Subcutaneous adipose tissue (tissue), 4 donors: ENCODE results near the gene FOXP1. TPM values are rescaled to one million over a fixed set of nuclear protein-coding genes. Genes with fewer than 3 reads are reported as not detected.

Source experiments
- total RNA-seq, 4 donors: library from RNA; depleted of rRNA; stranded (reverse); fragments of >200 nt; gene quantifications; one replicate each; pipeline ENCODE4 v1.1.0, GENCODE V29; 2016
- TF ChIP-seq, protein P1 (sequence below): fragments of 450-650 bp; IDR thresholded peaks from one replicate; pipeline ENCODE4 v1.5.1; 2016; ENCODE audit warnings: low read depth, mild to moderate bottlenecking, control low read depth, antibody characterized with exemption, moderate library complexity

Gene FOXP1
- total RNA-seq, 4 donors from 2014 or later = 70.5 to 96.7 (median 88.0) TPM

DNA sequence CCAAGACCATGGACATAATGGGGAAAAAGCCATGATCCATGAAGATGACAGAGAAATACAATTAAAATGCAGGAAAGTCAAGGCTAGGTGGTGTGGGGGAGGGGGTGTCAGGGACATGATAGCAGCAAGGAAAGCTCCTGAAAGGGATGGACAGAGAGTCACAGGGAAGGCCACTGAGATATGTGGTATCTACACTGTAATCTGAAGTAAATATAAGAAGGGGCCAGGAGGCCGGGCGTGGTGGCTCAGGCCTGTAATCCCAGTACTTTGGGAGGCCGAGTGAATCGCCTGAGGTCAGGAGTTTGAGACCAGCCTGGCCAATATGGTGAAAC is 62.5 kb downstream of the FOXP1 start:
- TF ChIP-seq, protein P1, sequence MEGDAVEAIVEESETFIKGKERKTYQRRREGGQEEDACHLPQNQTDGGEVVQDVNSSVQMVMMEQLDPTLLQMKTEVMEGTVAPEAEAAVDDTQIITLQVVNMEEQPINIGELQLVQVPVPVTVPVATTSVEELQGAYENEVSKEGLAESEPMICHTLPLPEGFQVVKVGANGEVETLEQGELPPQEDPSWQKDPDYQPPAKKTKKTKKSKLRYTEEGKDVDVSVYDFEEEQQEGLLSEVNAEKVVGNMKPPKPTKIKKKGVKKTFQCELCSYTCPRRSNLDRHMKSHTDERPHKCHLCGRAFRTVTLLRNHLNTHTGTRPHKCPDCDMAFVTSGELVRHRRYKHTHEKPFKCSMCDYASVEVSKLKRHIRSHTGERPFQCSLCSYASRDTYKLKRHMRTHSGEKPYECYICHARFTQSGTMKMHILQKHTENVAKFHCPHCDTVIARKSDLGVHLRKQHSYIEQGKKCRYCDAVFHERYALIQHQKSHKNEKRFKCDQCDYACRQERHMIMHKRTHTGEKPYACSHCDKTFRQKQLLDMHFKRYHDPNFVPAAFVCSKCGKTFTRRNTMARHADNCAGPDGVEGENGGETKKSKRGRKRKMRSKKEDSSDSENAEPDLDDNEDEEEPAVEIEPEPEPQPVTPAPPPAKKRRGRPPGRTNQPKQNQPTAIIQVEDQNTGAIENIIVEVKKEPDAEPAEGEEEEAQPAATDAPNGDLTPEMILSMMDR = no peak

DNA sequence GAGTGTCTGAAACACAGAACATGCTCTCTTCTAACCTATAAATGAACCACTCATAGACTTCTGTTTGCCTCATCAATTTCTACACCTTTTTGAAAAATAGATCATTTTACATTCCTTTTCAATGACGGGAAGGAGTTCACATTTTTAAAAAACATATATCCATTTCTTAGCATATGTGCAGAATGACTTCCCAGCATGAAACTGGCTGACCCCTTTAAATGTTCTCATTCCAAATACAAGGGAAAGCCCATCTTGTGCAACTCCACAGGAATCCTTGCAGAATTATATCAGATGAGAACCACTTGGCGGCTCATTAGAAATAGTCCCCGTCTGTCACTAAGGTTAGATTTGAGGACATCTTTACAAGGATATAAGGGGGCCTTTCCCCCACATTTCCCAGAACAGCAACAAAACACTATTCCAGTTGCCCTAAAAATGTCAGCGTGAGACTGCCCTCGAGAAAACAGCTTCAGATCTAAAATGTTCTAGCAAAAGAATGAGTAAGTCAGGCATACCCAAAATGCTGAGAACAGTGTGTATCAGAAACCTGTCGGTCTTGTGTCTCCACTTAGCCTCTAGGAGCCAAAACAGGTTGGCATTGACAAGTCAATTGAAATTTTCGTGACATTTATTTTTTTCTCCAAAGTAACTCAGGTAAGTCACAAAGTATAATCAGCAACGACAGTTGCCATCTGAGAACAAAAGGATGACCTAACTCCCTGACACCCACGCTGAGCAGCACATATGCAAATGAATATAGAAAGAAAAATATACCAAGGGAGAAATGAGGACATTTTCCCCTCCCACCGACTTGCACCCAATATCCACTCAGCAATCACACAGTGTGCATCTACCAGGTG is 63.1 kb downstream of the FOXP1 start:
- TF ChIP-seq, protein P1 = no peak

DNA sequence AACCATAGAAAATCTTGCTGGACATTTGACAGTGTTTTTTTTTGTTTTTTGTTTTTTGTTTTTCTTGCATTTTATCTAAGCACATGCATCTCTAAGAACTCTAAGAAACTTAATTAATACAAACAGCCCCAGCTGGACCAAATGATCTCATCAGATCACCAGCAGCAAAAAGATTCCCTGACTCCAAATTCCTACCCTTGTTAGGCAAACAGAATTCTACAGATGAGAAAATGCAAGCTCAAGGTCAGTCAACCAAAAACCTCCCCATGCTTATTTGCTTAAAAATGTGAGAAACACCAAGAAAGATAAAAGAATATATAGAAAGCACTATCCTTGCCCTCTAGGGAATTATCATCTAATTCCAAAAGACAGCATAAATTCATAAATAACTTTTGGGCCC is 65.4 kb downstream of the FOXP1 start:
- TF ChIP-seq, protein P1 = no peak

DNA sequence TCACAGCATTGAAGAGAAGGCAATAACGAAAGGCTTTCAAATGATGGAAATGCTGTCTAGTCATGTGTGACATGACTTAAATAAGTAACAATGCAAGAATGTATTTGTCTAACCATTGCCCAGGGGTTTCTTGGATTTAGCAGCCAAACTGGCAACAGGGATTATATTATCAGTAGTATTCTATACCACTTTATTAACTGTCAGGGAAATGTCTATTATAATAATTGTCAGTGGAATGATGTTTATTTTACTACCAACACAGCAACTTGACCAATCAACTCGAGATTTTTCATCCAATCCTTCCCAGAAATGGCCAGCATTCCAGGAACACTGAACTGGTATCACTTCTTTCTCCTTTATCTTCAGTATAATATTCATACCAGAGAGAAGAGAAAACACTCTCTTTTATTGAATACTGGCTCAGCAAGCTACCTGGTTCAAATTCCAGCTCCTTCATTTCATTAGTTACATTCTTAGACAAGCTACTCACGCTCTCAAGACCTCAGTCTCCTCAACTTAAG is 66.2 kb downstream of the FOXP1 start:
- TF ChIP-seq, protein P1 = no peak

DNA sequence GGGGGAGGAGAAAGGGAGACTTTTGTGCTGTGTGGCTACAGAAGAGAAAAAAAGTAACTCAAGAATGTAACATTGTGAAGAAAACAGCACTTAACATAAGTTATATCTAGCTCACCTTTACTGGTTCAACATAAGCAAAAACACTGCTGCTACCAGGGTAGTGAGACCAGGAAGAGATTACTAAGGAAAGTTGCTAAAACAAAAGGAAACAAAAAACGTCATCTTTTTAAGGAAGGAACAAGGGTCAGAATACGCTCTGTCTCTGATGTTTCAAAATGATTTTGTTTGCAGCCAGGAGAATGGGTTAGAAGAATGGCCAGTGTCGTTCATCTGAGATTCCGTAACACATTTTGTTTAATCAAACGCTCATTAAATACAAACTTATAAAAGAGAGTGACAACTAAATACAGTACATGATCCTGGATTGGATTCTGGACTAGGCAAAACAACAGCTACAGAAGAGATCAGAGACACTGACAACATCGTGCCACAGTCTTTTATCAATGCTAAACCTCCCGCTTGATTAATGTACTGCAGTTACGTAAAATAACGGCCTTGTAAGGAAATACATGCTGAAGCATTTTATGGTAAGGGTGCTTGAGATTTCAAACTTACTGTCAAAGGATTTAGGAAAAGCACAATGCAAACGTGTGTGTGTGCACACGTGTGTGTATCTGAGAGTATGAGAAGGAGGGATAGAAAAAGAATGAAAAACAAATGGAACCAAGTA is 67.7 kb downstream of the FOXP1 start:
- TF ChIP-seq, protein P1 = no peak

DNA sequence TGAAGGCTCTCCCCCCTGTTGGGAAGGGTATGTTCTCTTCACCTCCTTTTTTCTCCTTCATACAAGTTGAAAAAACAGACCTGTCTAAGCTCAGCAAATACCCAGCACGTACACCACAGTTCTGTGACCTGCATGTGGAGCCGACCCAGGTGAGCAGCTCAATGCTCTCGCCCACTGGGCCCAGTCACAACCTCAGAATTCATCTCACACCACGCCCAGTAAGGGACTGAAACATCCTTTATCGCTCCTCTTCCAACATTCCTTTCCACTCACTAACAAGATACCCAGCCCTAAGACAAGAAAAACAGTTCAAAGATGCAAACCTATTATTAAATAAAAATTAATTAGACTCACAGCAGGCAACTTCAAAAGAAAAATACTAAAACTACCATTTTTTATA is 68.9 kb downstream of the FOXP1 start:
- TF ChIP-seq, protein P1 = no peak

DNA sequence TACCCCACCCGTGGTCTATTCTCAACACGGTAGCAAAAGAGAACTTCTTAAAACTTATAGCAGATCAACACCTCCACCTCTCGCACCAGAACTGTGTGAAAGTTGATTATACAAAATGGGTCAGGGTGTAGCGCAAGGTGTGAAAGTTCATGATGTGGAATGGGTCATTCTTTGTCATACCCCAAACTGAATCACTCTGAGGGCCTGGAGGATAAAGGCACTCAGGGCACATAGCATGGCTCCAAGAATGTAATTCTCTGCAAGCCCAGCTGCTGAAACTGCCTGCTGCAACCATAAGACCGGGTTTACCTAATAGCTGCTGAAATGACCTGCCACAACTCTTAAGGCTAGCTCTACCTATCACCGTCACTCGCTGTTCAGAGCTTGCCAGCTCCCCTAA is 70.0 kb downstream of the FOXP1 start:
- TF ChIP-seq, protein P1 = no peak
